Activated T-cell treated with anti-CD3 and anti-CD28 coated beads, Interleukin-2, amount 50 U/mL, for 1 hour (primary cell): ENCODE results near the gene HOXC12.

Experiments
- DNase-seq: peaks from one replicate; pipeline ENCODE4 v3.0.0-alpha.2; 2020

Gene HOXC12

DNA sequence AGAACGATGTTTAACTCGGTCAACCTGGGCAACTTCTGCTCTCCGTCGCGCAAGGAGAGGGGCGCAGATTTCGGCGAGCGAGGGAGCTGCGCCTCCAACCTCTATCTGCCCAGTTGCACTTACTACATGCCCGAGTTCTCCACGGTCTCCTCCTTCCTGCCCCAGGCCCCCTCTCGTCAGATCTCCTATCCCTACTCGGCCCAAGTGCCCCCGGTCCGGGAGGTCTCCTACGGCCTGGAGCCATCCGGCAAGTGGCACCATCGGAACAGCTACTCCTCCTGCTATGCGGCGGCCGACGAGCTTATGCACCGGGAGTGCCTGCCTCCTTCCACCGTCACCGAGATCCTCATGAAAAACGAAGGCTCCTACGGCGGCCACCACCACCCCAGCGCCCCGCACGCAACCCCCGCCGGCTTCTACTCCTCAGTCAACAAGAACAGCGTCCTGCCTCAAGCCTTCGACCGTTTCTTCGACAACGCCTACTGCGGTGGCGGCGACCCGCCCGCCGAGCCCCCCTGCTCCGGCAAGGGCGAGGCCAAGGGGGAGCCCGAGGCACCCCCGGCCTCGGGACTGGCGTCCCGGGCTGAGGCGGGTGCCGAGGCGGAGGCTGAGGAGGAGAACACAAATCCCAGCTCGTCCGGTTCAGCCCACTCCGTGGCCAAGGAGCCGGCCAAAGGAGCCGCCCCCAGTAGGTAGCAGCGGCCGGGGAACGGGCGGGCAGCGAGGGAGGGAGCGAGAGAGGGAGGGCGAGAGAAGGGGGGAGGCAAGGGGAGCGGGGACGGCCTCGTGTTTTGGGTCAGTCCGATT is 18.7 kb downstream of the HOXC12 start:
- DNase-seq = no peak

DNA sequence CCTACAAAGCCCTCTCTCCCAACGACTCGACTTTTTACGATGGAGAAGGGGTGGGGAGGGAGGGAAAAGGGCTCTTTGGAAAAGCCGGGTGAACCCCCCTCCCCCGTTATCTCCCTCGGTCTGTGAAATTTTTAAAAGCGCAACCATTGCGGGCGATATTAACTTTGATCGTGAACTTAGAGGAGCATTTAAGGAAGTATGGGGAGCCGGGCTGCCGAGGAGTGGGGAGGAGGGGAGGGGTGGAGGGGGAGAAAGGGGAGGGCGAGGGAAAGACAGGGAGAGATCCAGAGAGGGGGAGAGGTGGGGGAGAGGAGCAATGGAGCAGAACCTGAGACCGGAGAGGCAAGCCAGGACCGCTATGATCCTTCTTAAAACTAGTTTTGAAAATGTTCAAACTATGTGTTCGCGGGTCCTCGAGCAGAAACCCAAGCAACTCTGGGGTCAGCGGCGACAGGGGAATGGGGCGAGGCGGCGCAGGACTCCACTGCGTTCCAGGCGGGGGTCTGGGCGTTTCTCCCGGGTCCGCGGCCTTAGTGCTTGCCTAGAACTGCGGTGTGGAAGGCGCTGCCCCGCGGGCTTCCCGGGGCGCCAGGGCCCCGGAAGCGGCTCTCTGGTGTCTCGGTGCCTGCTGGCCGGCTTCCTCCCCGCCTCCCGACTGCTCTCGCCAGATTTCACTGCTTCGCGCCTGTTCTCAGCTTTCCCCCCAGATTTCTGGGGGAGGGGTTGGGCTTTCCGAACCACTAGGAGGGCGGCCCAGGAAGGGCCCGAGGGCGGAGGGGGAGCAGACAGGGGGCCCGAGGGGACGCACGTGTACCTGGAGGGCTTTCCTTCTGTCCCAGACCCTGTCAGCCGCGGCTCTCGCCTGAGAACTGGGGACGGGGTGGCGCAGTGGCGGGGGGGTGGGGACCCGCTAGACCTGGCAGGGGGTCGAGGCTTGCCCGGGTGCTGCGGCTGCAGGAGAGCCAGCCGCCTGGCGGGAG is 19.7 kb downstream of the HOXC12 start, which contains the start of gene HOTAIR:
HOTAIR (minus strand) TSS at position 871 of the 980 bp plus-strand sequence.
- DNase-seq = no peak

DNA sequence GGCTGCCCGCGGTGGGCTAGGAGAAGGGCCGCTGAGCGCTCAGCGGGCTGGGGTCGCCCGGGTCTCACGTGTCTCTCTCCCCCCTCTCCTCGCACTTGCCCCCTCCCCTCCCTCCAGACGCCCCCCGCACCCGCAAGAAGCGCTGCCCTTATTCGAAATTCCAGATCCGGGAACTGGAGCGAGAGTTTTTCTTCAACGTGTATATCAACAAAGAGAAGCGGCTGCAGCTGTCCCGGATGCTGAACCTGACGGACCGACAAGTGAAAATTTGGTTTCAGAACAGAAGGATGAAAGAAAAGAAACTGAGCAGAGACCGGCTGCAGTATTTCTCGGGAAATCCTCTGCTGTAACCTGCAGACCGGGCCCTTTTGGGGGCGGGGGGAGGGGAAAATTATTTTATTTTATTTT is 20.4 kb downstream of the HOXC12 start:
- DNase-seq = no peak

DNA sequence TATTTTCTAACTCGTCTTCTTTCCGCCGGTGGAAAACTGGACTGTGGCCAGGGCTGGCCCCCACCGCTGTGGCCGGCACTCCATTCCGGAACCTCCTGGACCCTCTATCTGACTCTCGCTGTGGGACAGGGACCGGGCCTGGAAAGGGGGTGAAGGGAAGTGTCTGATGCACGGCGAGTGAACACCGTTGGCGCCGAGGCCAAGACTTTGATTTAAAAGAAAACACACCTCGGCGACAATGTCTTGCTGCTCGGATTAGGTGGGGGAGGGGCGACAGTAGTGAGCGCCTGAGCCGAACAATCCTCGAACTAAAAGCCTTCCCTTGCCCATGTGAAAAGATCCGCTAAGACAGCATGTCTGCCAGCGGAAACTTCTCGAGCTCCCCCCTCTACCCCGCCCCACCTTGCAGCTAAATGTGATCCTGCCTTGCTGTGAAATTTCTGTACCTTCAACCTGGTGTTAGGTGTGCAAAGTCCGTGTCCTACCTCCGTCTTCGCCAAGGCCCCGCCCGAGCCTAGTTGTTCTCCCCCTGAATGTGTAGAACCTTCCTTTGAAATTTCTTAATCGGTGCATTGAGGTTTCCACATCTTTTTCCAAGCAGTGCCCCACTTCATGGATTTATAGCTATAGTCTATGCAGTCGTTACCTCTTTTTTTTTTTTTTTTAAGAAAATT is 20.9 kb downstream of the HOXC12 start:
- DNase-seq = no peak

- no peak for DNase-seq
These were observed 21.6 kb downstream of the HOXC12 start for GRCh38 chr12:53976172-53976822.

GRCh38 chr12:53976823-53977595 is 22.3 kb downstream of the HOXC12 start:
- no peak for DNase-seq

- no peak for DNase-seq
These were observed 23.1 kb downstream of the HOXC12 start for GRCh38 chr12:53977596-53978445.

GRCh38 chr12:53978477-53979356 is 24.0 kb downstream of the HOXC12 start:
- DNase-seq = no peak

GRCh38 chr12:53980104-53980801 is 25.6 kb downstream of the HOXC12 start:
- DNase-seq = no peak

- no peak for DNase-seq
These were observed 26.2 kb downstream of the HOXC12 start for GRCh38 chr12:53980802-53981496.

DNA sequence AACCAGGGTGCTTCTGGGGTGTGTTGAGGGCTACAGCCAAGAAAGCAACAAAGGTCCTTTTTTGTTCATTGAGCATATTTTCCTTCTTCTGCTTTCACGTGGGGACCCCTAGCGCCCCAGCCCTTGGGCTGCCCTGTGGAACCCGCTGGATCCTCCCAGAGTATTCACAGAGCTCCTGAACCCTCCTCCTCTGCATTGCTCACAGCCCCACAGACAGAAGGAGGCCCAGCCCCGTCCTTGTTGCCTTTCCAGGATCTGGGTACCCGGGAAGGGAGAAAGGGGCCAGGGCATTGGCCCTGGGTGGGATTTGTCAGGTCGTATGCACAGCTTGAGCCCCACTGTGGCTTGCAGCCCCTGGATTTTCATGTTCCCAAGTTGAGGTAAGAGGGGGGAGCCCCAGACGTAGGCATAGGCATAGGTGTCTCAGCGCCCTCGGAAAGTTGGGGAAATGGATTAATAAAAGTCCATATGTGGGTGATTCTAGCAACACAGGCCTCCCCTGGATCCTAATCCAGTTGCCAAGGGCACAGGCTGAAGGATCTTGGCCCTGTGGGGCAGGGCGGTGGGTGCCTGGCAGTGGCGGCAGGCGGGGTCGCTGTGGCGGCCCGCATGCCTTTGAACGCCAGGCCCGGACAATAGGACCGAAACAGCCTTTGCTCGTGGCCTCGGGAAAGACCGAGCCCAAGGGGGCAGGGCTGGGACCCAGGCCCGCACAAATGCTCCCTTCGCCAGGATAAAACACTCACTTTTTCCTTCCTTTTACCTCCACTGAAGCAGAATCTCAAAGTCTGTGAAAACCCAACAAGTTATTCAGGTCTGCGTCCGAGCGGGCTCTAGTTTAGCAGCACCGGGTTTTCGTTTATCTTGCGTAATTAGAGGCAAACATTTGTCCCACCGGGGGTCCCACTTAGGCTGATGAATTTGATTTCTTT is 27.2 kb downstream of the HOXC12 start:
- DNase-seq = no peak

- DNase-seq = no peak
These were observed 28.2 kb downstream of the HOXC12 start for GRCh38 chr12:53982648-53983567.

GRCh38 chr12:53983568-53983949 is 28.9 kb downstream of the HOXC12 start:
- no peak for DNase-seq

GRCh38 chr12:53983950-53984572 is 29.4 kb downstream of the HOXC12 start:
- no peak for DNase-seq

GRCh38 chr12:53984901-53985691 is 30.4 kb downstream of the HOXC12 start, which contains the start of gene HOXC10:
HOXC10 (plus strand) TSS chr12:53985146; CDS start chr12:53985260, 114 bp downstream.
- peak; percentile 73 for DNase-seq
